Calu3 (cell line): Measurements from ENCODE around the gene MAN1A2. TPM values are rescaled to one million over a fixed set of nuclear protein-coding genes. Genes with fewer than 3 reads are reported as not detected.

Experiments
- BruUV-seq: library from RNA; stranded (reverse); fragments of 400-500 nt; replicated peaks from 2 replicates; lab custom pipeline; 2021; lab: Mats Ljungman, UMichigan
- CTCF ChIA-PET: fragments of 300-600 bp; sonication (Branson Sonifier 250); formaldehyde crosslinking; loops from one replicate; lab custom pipeline; 2022; ENCODE audit warnings: antibody characterized with exemption; lab: Charles Lee
- DNase-seq: peaks from one replicate; pipeline ENCODE4 v3.0.0; 2022
- H3K27ac Mint-ChIP-seq: one replicate; pipeline ENCODE4 v1.8.0; 2022; ENCODE audit warnings: mixed read lengths; ENCODE audit not compliant: unreplicated experiment
- H3K27me3 Mint-ChIP-seq: one replicate; pipeline ENCODE4 v1.8.0; 2022; ENCODE audit warnings: mixed read lengths; ENCODE audit not compliant: unreplicated experiment
- H3K36me3 Mint-ChIP-seq: one replicate; pipeline ENCODE4 v1.8.0; 2022; ENCODE audit warnings: mild to moderate bottlenecking, moderate library complexity, mixed read lengths; ENCODE audit not compliant: insufficient read depth, unreplicated experiment
- H3K4me1 Mint-ChIP-seq: one replicate; pipeline ENCODE4 v1.8.0; 2022; ENCODE audit warnings: mild to moderate bottlenecking, low read depth, mixed read lengths; ENCODE audit not compliant: unreplicated experiment
- H3K4me3 Mint-ChIP-seq: one replicate; pipeline ENCODE4 v1.8.0; 2022; ENCODE audit warnings: mild to moderate bottlenecking, low read depth, moderate library complexity, mixed read lengths; ENCODE audit not compliant: unreplicated experiment
- H3K9me3 Mint-ChIP-seq: one replicate; pipeline ENCODE4 v1.8.0; 2022; ENCODE audit warnings: low read depth, mixed read lengths; ENCODE audit not compliant: unreplicated experiment
- intact Hi-C: fragments of 100-400 bp; cut with micrococcal nuclease; formaldehyde crosslinking; loops from one replicate; pipeline ENCODE4 v1.10.0; 2022; ENCODE audit not compliant: unreplicated experiment
- total RNA-seq: library from RNA; stranded (reverse); gene quantifications from 2 replicates; pipeline ENCODE4 v1.2.3, GENCODE V29; 2022
- TF ChIP-seq, protein P1 (sequence below): fragments of 200-600 bp; IDR thresholded peaks from one replicate; pipeline ENCODE4 v1.8.0; 2022; ENCODE audit warnings: antibody characterized with exemption; ENCODE audit not compliant: unreplicated experiment

MAN1A2 gene
- total RNA-seq, 1 experiment from 2014 or later, result 28.2 TPM

DNA sequence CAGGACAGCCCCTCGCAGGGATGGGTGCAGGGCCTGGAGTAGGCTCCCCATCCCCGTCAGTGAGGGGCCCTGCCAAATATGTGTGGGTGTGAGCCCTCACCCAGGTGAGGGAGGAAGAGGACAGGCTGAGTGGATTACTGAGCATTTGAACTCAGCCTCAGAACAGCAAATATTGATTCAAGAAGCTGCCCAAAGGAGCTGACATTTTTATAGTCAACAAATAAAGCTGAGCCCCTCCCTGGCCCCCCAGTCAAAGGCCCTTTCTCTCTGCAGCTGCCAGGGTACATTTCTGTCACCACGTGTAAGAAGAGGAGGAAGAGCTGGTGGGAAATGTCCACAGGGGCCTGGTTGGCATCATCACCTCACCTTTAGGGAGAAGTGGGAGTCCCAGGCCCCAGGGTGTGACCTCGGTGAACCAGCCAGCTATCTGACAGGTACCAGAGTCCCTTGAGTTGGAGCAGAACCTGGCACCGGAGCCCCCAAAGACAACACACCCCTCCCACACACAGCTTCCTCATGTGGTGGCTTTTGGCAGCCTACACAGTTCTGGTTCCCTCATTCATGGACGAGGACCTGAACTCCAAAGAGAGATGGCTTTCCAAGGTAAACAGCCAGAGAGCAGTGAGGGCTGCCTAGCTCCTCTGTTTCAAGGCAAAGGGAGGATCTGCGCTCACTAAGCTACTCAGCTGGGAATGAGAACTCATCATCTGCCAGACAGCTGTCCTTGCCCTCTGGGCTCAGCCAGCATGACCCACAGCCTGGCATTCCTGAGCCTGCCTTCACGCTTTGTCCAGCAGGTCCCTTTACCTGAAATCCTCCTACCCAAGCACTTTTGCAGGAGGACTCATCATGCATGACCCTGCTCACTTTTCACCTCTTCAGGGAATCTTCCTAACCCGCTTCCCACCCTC is 195.6 kb downstream of the MAN1A2 start:
- peaks cover 8% of the 10 kb centered on the region for H3K4me1 Mint-ChIP-seq
- CTCF ChIA-PET, result no interaction called here
- TF ChIP-seq, protein P1, sequence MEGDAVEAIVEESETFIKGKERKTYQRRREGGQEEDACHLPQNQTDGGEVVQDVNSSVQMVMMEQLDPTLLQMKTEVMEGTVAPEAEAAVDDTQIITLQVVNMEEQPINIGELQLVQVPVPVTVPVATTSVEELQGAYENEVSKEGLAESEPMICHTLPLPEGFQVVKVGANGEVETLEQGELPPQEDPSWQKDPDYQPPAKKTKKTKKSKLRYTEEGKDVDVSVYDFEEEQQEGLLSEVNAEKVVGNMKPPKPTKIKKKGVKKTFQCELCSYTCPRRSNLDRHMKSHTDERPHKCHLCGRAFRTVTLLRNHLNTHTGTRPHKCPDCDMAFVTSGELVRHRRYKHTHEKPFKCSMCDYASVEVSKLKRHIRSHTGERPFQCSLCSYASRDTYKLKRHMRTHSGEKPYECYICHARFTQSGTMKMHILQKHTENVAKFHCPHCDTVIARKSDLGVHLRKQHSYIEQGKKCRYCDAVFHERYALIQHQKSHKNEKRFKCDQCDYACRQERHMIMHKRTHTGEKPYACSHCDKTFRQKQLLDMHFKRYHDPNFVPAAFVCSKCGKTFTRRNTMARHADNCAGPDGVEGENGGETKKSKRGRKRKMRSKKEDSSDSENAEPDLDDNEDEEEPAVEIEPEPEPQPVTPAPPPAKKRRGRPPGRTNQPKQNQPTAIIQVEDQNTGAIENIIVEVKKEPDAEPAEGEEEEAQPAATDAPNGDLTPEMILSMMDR, result no peak
- no peak overlapping the region for H3K27ac Mint-ChIP-seq
- H3K9me3 Mint-ChIP-seq, result no peaks in the 10 kb centered on the region
- BruUV-seq, result no TSS peak
- no peak overlapping the region for H3K4me3 Mint-ChIP-seq
- peaks cover 13% of the 10 kb centered on the region for H3K27me3 Mint-ChIP-seq
- no peaks in the 10 kb centered on the region for H3K36me3 Mint-ChIP-seq
- intact Hi-C loops, result no loop called here
- no peak for DNase-seq

DNA sequence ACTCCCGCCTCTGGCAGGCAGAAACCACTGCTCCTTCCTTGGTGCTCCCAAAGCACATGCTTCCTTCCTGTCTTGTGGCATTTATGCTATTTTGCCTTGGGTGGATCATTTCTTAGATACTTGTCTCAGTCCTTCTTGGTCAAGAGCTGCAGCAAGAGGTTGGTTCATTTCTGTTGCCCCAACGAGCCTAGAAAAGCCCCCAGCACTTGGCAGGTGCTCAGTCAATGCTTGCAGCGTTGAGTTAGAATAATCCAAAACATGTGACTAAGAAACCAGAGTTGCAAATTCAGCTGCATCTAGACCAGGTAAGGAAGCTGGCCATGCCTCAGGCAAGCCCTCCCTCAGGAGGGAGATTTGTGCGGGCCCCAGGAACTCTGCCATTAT is 196.2 kb downstream of the MAN1A2 start:
- CTCF ChIA-PET, result no interaction called here
- no peak for DNase-seq
- H3K36me3 Mint-ChIP-seq, result no peaks in the 10 kb centered on the region
- H3K27me3 Mint-ChIP-seq, result peaks cover 7% of the 10 kb centered on the region
- no TSS peak for BruUV-seq
- H3K4me1 Mint-ChIP-seq, result peaks cover 8% of the 10 kb centered on the region
- intact Hi-C loops, result no loop called here
- TF ChIP-seq, protein P1, result no peak
- H3K9me3 Mint-ChIP-seq, result no peaks in the 10 kb centered on the region
- H3K4me3 Mint-ChIP-seq, result no peak overlapping the region
- no peak overlapping the region for H3K27ac Mint-ChIP-seq

DNA sequence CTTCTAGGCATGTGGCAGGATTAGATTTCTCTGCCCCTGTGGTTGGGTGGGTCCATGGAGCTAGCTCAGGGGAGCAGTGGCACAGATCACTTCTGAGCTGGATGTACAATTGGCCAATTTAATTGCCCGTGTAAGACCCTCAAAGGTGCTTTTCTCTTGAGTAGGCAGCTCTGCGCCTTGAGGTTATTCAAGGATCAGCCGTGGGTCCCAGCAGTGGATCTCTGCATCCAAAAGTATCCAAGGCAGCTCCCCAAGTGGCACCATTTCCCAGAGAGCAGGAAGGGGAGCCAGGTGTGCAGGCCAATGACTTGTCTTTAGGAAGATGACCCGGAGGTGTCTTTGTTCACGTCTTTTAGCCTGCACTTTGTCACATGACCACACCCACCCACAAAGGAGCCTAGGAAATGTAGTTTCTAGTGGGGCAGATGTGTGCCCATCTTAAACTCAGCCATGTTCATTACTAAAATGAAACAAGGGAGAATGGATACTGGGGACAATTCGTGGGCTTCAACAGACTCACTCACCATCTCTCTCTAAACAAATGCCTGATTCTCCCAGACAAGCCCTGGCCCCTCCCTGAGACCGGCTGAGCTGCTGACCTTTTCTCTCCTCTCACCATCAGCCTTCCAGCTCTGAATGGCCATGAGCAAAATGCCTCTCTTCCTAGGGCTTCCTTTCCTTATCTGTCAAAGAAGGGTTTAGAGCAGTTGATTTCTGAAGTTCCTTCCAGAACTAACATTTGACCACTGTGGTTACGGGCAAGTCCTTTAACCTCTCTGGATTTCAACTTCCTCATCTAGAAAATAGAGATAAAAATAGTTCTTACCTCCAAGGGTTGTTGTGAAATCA is 197.2 kb downstream of the MAN1A2 start:
- TF ChIP-seq, protein P1, result no peak
- no peaks in the 10 kb centered on the region for H3K9me3 Mint-ChIP-seq
- DNase-seq, result no peak
- CTCF ChIA-PET, result no interaction called here
- no peaks in the 10 kb centered on the region for H3K36me3 Mint-ChIP-seq
- H3K4me3 Mint-ChIP-seq, result no peak overlapping the region
- BruUV-seq, result no TSS peak
- H3K27me3 Mint-ChIP-seq, result peaks cover 7% of the 10 kb centered on the region
- no peak overlapping the region for H3K27ac Mint-ChIP-seq
- peaks cover 8% of the 10 kb centered on the region for H3K4me1 Mint-ChIP-seq
- intact Hi-C loops, result no loop called here

GRCh38 chr1:117565076-117565556 is 197.9 kb downstream of the MAN1A2 start:
- CTCF ChIA-PET, result no interaction called here
- H3K27ac Mint-ChIP-seq, result no peak overlapping the region
- no peaks in the 10 kb centered on the region for H3K9me3 Mint-ChIP-seq
- TF ChIP-seq, protein P1, result no peak
- peaks cover 1% of the 10 kb centered on the region for H3K27me3 Mint-ChIP-seq
- intact Hi-C loops, result no loop called here
- DNase-seq, result no peak
- H3K4me1 Mint-ChIP-seq, result peaks cover 8% of the 10 kb centered on the region
- no TSS peak for BruUV-seq
- no peaks in the 10 kb centered on the region for H3K36me3 Mint-ChIP-seq
- no peak overlapping the region for H3K4me3 Mint-ChIP-seq
